Thyroid gland (tissue), 4 donors: ENCODE measurements around the gene FRMD4B. TPM values are rescaled to one million over a fixed set of nuclear protein-coding genes. Genes with fewer than 3 reads are reported as not detected.

Source experiments
- DNase-seq, 2 donors: peaks; one replicate each; pipeline ENCODE4 v3.0.0-alpha.2; 2019
- H3K27ac ChIP-seq, 3 donors: fragments of 200-600 bp; sonication (generic); 1 replicate in 2 of 3; 2 replicates in 1 of 3; pipeline ENCODE4 v1.5.1; 2016 to 2019; ENCODE audit warnings: mild to moderate bottlenecking in 1 of 3, moderate library complexity in 1 of 3
- H3K27me3 ChIP-seq: fragments of 200-600 bp; sonication (generic); one replicate; pipeline ENCODE4 v1.5.1; 2019
- H3K36me3 ChIP-seq, 2 donors: fragments of 200-600 bp; sonication (generic); one replicate each; pipeline ENCODE4 v1.5.1; 2016 to 2019
- H3K4me1 ChIP-seq, 2 donors: fragments of 200-600 bp; sonication (generic); one replicate each; pipeline ENCODE4 v1.5.1; 2017 to 2019
- H3K4me3 ChIP-seq, 3 donors: fragments of 200-600 bp; sonication (generic); replicated peaks in 1 of 3; 1 replicate in 2 of 3; 2 replicates in 1 of 3; pipeline ENCODE4 v1.5.1; 2016; ENCODE audit warnings: mild to moderate bottlenecking in 1 of 3
- H3K9me3 ChIP-seq: fragments of 200-600 bp; sonication (generic); one replicate; pipeline ENCODE4 v1.5.1; 2017
- CTCF ChIP-seq, 6 experiments: fragments of 200-600 bp in 3 of 6; fragments of 450-650 bp in 3 of 6; sonication (generic) in 3 of 6; IDR thresholded peaks; one replicate each; pipeline ENCODE4 v1.5.1; 2016 to 2019; ENCODE audit warnings: antibody characterized with exemption in 6 of 6, mild to moderate bottlenecking in 2 of 6, inconsistent platforms in 1 of 6, moderate library complexity in 1 of 6
- POLR2A ChIP-seq, 2 donors: fragments of 450-650 bp; IDR thresholded peaks; one replicate each; pipeline ENCODE4 v1.6.1; 2017; ENCODE audit warnings: antibody characterized with exemption in 2 of 2, mild to moderate bottlenecking in 2 of 2, moderate library complexity in 1 of 2
- WGBS, 2 donors: methylation state at CpG; one replicate each; pipeline ENCODE4 v1.1.5; 2017; 5-methylcytosine and 5-hydroxymethylcytosine counted together
- intact Hi-C: fragments of 100-400 bp; cut with DNase I; formaldehyde crosslinking; loops from one replicate; pipeline ENCODE4 v1.15.1; 2023
- total RNA-seq, 4 donors: library from RNA; depleted of rRNA; stranded (reverse); fragments of >200 nt; gene quantifications; one replicate each; pipeline ENCODE4 v1.2.3, GENCODE V29; 2016

Gene FRMD4B
- total RNA-seq, 4 donors from 2014 or later, result 109 to 224 (median 161) TPM

GRCh38 chr3:69160107-69160506 lies 225.8 kb downstream of the FRMD4B start:
- no peak for DNase-seq
- no peak for TF ChIP-seq CTCF (IDR thresholded peaks at IDR 0.05)
- TF ChIP-seq POLR2A (IDR thresholded peaks at IDR 0.05), result no peak
- intact Hi-C loops, result loop anchor here (5.0 kb wide), 2 partner anchors 147 to 512 kb away; no protein-coding TSS in a partner anchor
- 90% methylated on average over 2 of the region's 2 CpGs for WGBS, 2 donors
- Histone ChIP-seq H3K4me1 (no peaks in the 10 kb centered on the region), H3K4me3 (no peak overlapping the region), H3K27me3 (no peaks in the 10 kb centered on the region), H3K9me3 (no peaks in the 10 kb centered on the region), H3K36me3 (no peaks in the 10 kb centered on the region), H3K27ac (no peak overlapping the region)

GRCh38 chr3:69149586-69149985 lies 236.3 kb downstream of the FRMD4B start:
- H3K36me3 ChIP-seq, result no peaks in the 10 kb centered on the region
- H3K27ac ChIP-seq, result no peak overlapping the region
- no peak overlapping the region for H3K4me3 ChIP-seq
- H3K27me3 ChIP-seq, result no peaks in the 10 kb centered on the region
- intact Hi-C loops, result no loop called here
- DNase-seq, result no peak
- H3K4me1 ChIP-seq, result no peaks in the 10 kb centered on the region
- no peaks in the 10 kb centered on the region for H3K9me3 ChIP-seq
- WGBS, 2 donors, result 88 to 89% methylated on average over 3 of the region's 3 CpGs
- TF ChIP-seq CTCF (IDR thresholded peaks at IDR 0.05), result no peak
- no peak for TF ChIP-seq POLR2A (IDR thresholded peaks at IDR 0.05)

GRCh38 chr3:69145688-69146087 lies 240.2 kb downstream of the FRMD4B start:
- intact Hi-C loops, result no loop called here
- no peak for TF ChIP-seq CTCF (IDR thresholded peaks at IDR 0.05)
- TF ChIP-seq POLR2A (IDR thresholded peaks at IDR 0.05), result no peak
- no peaks in the 10 kb centered on the region for H3K9me3 ChIP-seq

GRCh38 chr3:69144631-69145245 lies 241.2 kb downstream of the FRMD4B start:
- H3K36me3 ChIP-seq, result no peaks in the 10 kb centered on the region
- no peak for TF ChIP-seq POLR2A (IDR thresholded peaks at IDR 0.05)
- no peak for TF ChIP-seq CTCF (IDR thresholded peaks at IDR 0.05)
- H3K4me1 ChIP-seq, result no peaks in the 10 kb centered on the region
- H3K9me3 ChIP-seq, result no peaks in the 10 kb centered on the region
- 80 to 82% methylated on average over 3 of the region's 3 CpGs for WGBS, 2 donors
- intact Hi-C loops, result no loop called here
- H3K4me3 ChIP-seq, result no peak overlapping the region
- H3K27ac ChIP-seq, result no peak overlapping the region
- no peaks in the 10 kb centered on the region for H3K27me3 ChIP-seq
- DNase-seq, result no peak

More at GRCh38 chr3:69145688-69146087, 240.2 kb downstream of the FRMD4B start:
- H3K4me3 ChIP-seq, result no peak overlapping the region
- no peaks in the 10 kb centered on the region for H3K4me1 ChIP-seq
- no peak for DNase-seq
- no peaks in the 10 kb centered on the region for H3K27me3 ChIP-seq
- H3K36me3 ChIP-seq, result no peaks in the 10 kb centered on the region
- H3K27ac ChIP-seq, result no peak overlapping the region

GRCh38 chr3:69143612-69144011 lies 242.3 kb downstream of the FRMD4B start:
- Histone ChIP-seq H3K4me1 (no peaks in the 10 kb centered on the region), H3K4me3 (no peak overlapping the region), H3K27me3 (no peaks in the 10 kb centered on the region), H3K27ac (no peak overlapping the region), H3K36me3 (no peaks in the 10 kb centered on the region), H3K9me3 (no peaks in the 10 kb centered on the region)
- intact Hi-C loops, result no loop called here
- DNase-seq, result no peak
- no peak for TF ChIP-seq CTCF (IDR thresholded peaks at IDR 0.05)
- no peak for TF ChIP-seq POLR2A (IDR thresholded peaks at IDR 0.05)
- 86 to 93% methylated on average over 3 of the region's 3 CpGs for WGBS, 2 donors
